ENCODE data around the gene AP4B1. TPM values are rescaled to one million over a fixed set of nuclear protein-coding genes. Genes with fewer than 3 reads are reported as not detected.

AP4B1 gene
- total and polyA plus RNA-seq, 2 donors (not counting 1 experiment from before 2014, with no cell fraction given), result 52.2 to 55.2 TPM

- H2AFZ ChIP-seq (ENCODE audit: insufficient read depth, low read depth, low read length, poor library complexity, severe bottlenecking), result no peak within 1 kb of the TSS
- intact Hi-C loops (cut with micrococcal nuclease), result no loop called here
- no peaks in the 10 kb centered on the region for H3K9me3 ChIP-seq (ENCODE audit: control extremely low read depth in 1 of 3, control insufficient read depth in 2 of 3, insufficient read depth in 1 of 3, low read length in 2 of 3)
- H3K27me3 ChIP-seq (replicated peaks in 1 of 4; ENCODE audit: control extremely low read depth in 1 of 4, control insufficient read depth in 3 of 4, insufficient read depth in 4 of 4, low read length in 3 of 4), result no peaks in the 10 kb centered on the region
- ATAC-seq (ENCODE audit: low read depth) (no peak), DNase-seq (no peak)
- no peak for TF ChIP-seq EZH2 (IDR thresholded peaks at IDR 0.05; ENCODE audit: borderline replicate concordance, insufficient read depth, low read depth, low read length, poor library complexity, severe bottlenecking)
- Mint-ChIP-seq H3K27me3 (no peaks in the 10 kb centered on the region), H3K27ac (no peak within 1 kb of the TSS), H3K4me1 (peaks cover 4% of the 10 kb centered on the region), H3K4me3 (no peak within 1 kb of the TSS), H3K9me3 (ENCODE audit: insufficient read depth) (no peaks in the 10 kb centered on the region)
- ChIA-PET CTCF (interaction anchor here (2.0 kb wide), 1 partner anchor 12 kb away, joined by 5 read pairs; no protein-coding TSS in a partner anchor), POLR2A (no interaction called here)
- WGBS (ENCODE audit: insufficient coverage), result 60% methylated on average over 1 of the region's 6 CpGs
- H3K4me1 ChIP-seq (ENCODE audit: control insufficient read depth in 2 of 2, insufficient read depth in 2 of 2, low read length in 2 of 2), result peaks cover 0 to 3% of the 10 kb centered on the region in 2 donors
- no peak within 1 kb of the TSS for H3K9ac ChIP-seq (ENCODE audit: low read length)
- no peaks in the 10 kb centered on the region for H4K20me1 ChIP-seq (ENCODE audit: control insufficient read depth, insufficient read depth, low read length, poor library complexity, severe bottlenecking)
- no peak within 1 kb of the TSS for H3K4me3 ChIP-seq (ENCODE audit: control extremely low read depth in 1 of 5, extremely low read depth in 1 of 5, insufficient read depth in 1 of 5, low read depth in 2 of 5, low read length in 4 of 5)
- no peaks in the 10 kb centered on the region for H3K79me2 ChIP-seq (ENCODE audit: control insufficient read depth, insufficient read depth, low read length)
- no peak within 1 kb of the TSS for H3K4me2 ChIP-seq (replicated peaks; ENCODE audit: low read depth, low read length, poor library complexity, severe bottlenecking)
- no peaks in the 10 kb centered on the region for H3K36me3 ChIP-seq (replicated peaks in 1 of 2; ENCODE audit: control extremely low read depth in 1 of 2, control insufficient read depth in 1 of 2, extremely low read depth in 1 of 2, insufficient read depth in 2 of 2, low read length in 1 of 2)
- H3K27ac ChIP-seq (ENCODE audit: low read length in 2 of 2), result no peak within 1 kb of the TSS
Measured at GRCh38 chr1:113887402-113888175, 17.0 kb downstream of the AP4B1 start, which contains the start of gene BCL2L15. BCL2L15 (minus strand) TSS chr1:113887581; CDS start chr1:113887375, 206 bp downstream.

GRCh38 chr1:113886417-113887401, 17.9 kb downstream of the AP4B1 start:
- Histone ChIP-seq H3K9me3 (ENCODE audit: control extremely low read depth in 1 of 3, control insufficient read depth in 2 of 3, insufficient read depth in 1 of 3, low read length in 2 of 3) (no peaks in the 10 kb centered on the region), H3K4me3 (ENCODE audit: control extremely low read depth in 1 of 5, extremely low read depth in 1 of 5, insufficient read depth in 1 of 5, low read depth in 2 of 5, low read length in 4 of 5) (no peak overlapping the region), H3K9ac (ENCODE audit: low read length) (no peak overlapping the region), H3K79me2 (ENCODE audit: control insufficient read depth, insufficient read depth, low read length) (no peaks in the 10 kb centered on the region), H2AFZ (ENCODE audit: insufficient read depth, low read depth, low read length, poor library complexity, severe bottlenecking) (no peak overlapping the region), H3K27me3 (replicated peaks in 1 of 4; ENCODE audit: control extremely low read depth in 1 of 4, control insufficient read depth in 3 of 4, insufficient read depth in 4 of 4, low read length in 3 of 4) (no peaks in the 10 kb centered on the region), H3K4me1 (ENCODE audit: control insufficient read depth in 2 of 2, insufficient read depth in 2 of 2, low read length in 2 of 2) (peaks cover 0 to 3% of the 10 kb centered on the region in 2 donors), H3K36me3 (replicated peaks in 1 of 2; ENCODE audit: control extremely low read depth in 1 of 2, control insufficient read depth in 1 of 2, extremely low read depth in 1 of 2, insufficient read depth in 2 of 2, low read length in 1 of 2) (peaks cover 0 to 2% of the 10 kb centered on the region in 2 experiments), H3K27ac (ENCODE audit: low read length in 2 of 2) (no peak overlapping the region), H4K20me1 (ENCODE audit: control insufficient read depth, insufficient read depth, low read length, poor library complexity, severe bottlenecking) (no peaks in the 10 kb centered on the region), H3K4me2 (replicated peaks; ENCODE audit: low read depth, low read length, poor library complexity, severe bottlenecking) (no peak overlapping the region)
- no peak for TF ChIP-seq CTCF (IDR thresholded peaks at IDR 0.05)
- TF ChIP-seq EZH2 (IDR thresholded peaks at IDR 0.05; ENCODE audit: borderline replicate concordance, insufficient read depth, low read depth, low read length, poor library complexity, severe bottlenecking), result no peak
- 94% methylated on average over 7 of the region's 17 CpGs for WGBS (ENCODE audit: insufficient coverage)
- Mint-ChIP-seq H3K27ac (no peak overlapping the region), H3K4me3 (no peak overlapping the region), H3K4me1 (peaks cover 4% of the 10 kb centered on the region), H3K27me3 (no peaks in the 10 kb centered on the region), H3K9me3 (ENCODE audit: insufficient read depth) (no peaks in the 10 kb centered on the region)
- intact Hi-C loops (cut with micrococcal nuclease), result no loop called here
- CTCF ChIA-PET, result no interaction called here
- POLR2A ChIA-PET, result no interaction called here
- DNase-seq, result no peak
- no peak for ATAC-seq (ENCODE audit: low read depth)
